Ectodermal cell (in vitro differentiated cells): Measurements from ENCODE around the gene DHCR24.
"Not testable (repeated sequence)": the region's sequence is repeated elsewhere in the genome, so short reads cannot be mapped to it uniquely, and the experiment has no call there.

Experiments
- H3K27ac ChIP-seq: 2 replicates; pipeline ENCODE4 v1.7.0; 2013; ENCODE audit warnings: mild to moderate bottlenecking, low read depth, low read length; ENCODE audit not compliant: insufficient read depth, poor library complexity, severe bottlenecking
- H3K27me3 ChIP-seq: 2 replicates; pipeline ENCODE4 v1.7.0; 2013; ENCODE audit warnings: mild to moderate bottlenecking, low read length; ENCODE audit not compliant: insufficient read depth, control insufficient read depth, poor library complexity, severe bottlenecking
- H3K36me3 ChIP-seq: one replicate; pipeline ENCODE4 v1.7.0; 2013; ENCODE audit warnings: low read length; ENCODE audit not compliant: control insufficient read depth, insufficient read depth
- H3K4me1 ChIP-seq: one replicate; pipeline ENCODE4 v1.7.0; 2013; ENCODE audit warnings: low read length; ENCODE audit not compliant: control insufficient read depth, insufficient read depth
- H3K4me3 ChIP-seq: 2 replicates; pipeline ENCODE4 v1.7.0; 2013; ENCODE audit warnings: low read depth, low read length, control low read depth; ENCODE audit not compliant: insufficient read depth
- H3K9me3 ChIP-seq: 2 replicates; pipeline ENCODE4 v1.7.0; 2013; ENCODE audit warnings: mild to moderate bottlenecking, low read length, moderate library complexity; ENCODE audit not compliant: control insufficient read depth
- WGBS, 2 experiments: methylation state at CpG; one replicate each; pipeline ENCODE4 v1.1.7; 2013; ENCODE audit warnings: missing lambda C conversion rate in 2 of 2; 5-methylcytosine and 5-hydroxymethylcytosine counted together

DHCR24 gene

GRCh38 chr1:54922921-54923421 lies 36.0 kb upstream of the DHCR24 start:
- peaks cover 5% of the 10 kb centered on the region for H3K4me1 ChIP-seq
- no peaks in the 10 kb centered on the region for H3K9me3 ChIP-seq
- 90 to 91% methylated on average over 2 of the region's 2 CpGs for WGBS, 2 experiments
- no peak overlapping the region for H3K27ac ChIP-seq
- no peak overlapping the region for H3K4me3 ChIP-seq
- no peaks in the 10 kb centered on the region for H3K36me3 ChIP-seq
- H3K27me3 ChIP-seq, result no peaks in the 10 kb centered on the region

- WGBS, 2 experiments, result 89 to 94% methylated on average over 2 to 4 of the region's 4 CpGs
- H3K9me3 ChIP-seq, result no peaks in the 10 kb centered on the region
- H3K27me3 ChIP-seq, result no peaks in the 10 kb centered on the region
- H3K27ac ChIP-seq, result no peak overlapping the region
- no peaks in the 10 kb centered on the region for H3K36me3 ChIP-seq
- peaks cover 2% of the 10 kb centered on the region for H3K4me1 ChIP-seq
- H3K4me3 ChIP-seq, result no peak overlapping the region
Measured at GRCh38 chr1:54922040-54922761, 35.2 kb upstream of the DHCR24 start.

DNA sequence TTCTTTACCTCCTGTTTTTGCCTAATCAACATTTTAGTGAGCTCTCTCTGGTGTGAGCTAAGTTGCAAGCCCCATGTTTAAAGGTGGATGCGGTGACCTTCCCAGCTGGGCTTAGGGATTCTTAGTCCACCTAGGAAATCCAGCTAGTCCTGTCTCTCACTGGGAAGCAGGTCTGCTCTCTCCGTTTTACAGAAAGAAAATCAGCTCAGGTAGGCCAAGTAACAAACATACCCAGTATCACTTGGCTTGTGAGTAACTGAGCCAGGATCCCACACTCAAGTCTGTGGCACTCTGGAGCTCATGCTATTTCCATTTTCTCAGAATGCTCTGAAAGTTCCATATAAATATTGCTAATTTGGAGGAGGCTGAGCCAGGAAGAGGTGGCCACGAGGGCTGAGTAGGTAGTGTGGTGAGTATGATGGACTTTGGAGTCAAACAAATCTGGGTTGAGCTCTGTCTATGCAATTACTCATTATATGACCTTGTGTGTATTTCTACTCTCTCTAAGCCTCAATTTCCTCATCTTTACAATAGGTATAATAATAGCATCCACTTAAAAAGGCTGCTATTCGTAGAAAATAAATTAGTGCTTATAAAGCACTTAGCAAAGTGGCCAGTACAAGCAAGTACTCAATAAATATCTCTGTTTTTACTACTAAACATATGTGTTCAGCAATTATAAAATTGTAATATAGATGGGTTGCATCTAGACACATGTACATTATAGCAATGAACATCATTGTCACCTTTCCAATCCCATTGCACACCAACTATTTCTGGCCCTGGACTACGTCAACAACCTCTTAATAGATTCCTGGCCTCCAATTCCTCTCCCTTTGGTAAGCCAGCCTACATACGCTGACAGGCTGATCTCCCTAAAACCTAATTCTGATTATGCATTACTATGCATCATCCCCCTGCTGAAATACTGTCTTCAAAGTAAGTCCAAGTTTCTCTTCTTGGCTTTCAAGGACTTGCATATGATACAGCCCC lies 32.7 kb upstream of the DHCR24 start:
- H3K36me3 ChIP-seq, result no peaks in the 10 kb centered on the region
- 91 to 93% methylated on average over 5 of the region's 6 CpGs for WGBS, 2 experiments
- H3K27me3 ChIP-seq, result no peaks in the 10 kb centered on the region
- H3K4me3 ChIP-seq, result no peak overlapping the region
- no peaks in the 10 kb centered on the region for H3K4me1 ChIP-seq
- no peak overlapping the region for H3K27ac ChIP-seq
- H3K9me3 ChIP-seq, result no peaks in the 10 kb centered on the region

- H3K27me3 ChIP-seq, H3K27ac ChIP-seq, H3K36me3 ChIP-seq, H3K9me3 ChIP-seq, H3K4me1 ChIP-seq, H3K4me3 ChIP-seq: not testable (repeated sequence)
- WGBS, 2 experiments, result 94 to 96% methylated on average over 14 of the region's 14 CpGs
Measured at GRCh38 chr1:54911076-54911475, 24.1 kb upstream of the DHCR24 start.

DNA sequence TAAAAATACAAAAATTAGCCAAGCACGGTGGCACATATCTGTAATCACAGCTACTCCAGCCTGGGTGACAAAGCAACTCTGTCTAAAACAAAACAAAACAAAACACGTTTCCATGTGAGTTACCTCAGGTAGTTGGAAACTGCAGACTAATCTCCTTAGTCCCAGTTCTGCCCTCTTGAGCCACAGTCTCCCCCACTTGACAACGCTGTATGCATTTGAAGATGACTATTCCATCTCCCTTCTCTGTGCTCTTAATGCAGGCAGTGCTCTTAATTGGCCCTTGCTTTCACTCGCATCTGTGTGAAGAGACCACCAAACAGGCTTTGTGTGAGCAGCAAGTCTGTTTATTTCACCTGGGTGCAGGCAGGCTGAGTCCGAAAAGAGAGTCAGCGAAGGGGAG lies 19.6 kb upstream of the DHCR24 start:
- Histone ChIP-seq H3K36me3 (no peaks in the 10 kb centered on the region), H3K27me3 (no peaks in the 10 kb centered on the region), H3K4me3 (no peak overlapping the region), H3K27ac (no peak overlapping the region), H3K9me3 (no peaks in the 10 kb centered on the region), H3K4me1 (no peaks in the 10 kb centered on the region)
- WGBS, 2 experiments, result 80 to 86% methylated on average over 6 of the region's 6 CpGs

- Histone ChIP-seq H3K36me3 (no peaks in the 10 kb centered on the region), H3K4me1 (no peaks in the 10 kb centered on the region), H3K27ac (no peak overlapping the region), H3K4me3 (no peak overlapping the region), H3K9me3 (no peaks in the 10 kb centered on the region), H3K27me3 (no peaks in the 10 kb centered on the region)
- WGBS, 2 experiments, result 56 to 64% methylated on average over 2 of the region's 2 CpGs
Measured at GRCh38 chr1:54904476-54905048, 17.6 kb upstream of the DHCR24 start.

DNA sequence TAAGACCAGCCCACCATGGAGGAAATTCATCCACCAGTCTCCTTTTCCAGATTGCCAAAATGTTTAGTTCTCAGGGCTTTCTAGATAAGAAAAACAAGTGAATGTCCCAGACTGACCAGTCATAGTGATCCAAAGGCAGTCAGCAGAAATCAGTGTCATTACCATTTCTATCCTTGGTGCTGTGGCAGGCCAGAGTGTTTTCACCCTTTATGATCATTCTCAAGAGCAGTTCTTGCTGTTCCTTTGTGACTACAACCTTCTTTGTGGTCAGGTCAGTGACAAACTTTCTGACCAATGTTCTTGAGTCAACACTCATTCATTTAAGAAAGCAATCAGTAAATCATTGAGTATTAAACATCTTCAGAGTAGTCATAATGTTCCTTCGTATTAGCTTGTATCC lies 7.3 kb upstream of the DHCR24 start:
- 100% methylated on average over 1 of the region's 1 CpG for WGBS, 2 experiments
- Histone ChIP-seq H3K27me3 (no peaks in the 10 kb centered on the region), H3K4me3 (no peak overlapping the region), H3K27ac (no peak overlapping the region), H3K36me3 (no peaks in the 10 kb centered on the region), H3K4me1 (no peaks in the 10 kb centered on the region), H3K9me3 (no peaks in the 10 kb centered on the region)

- Histone ChIP-seq H3K27me3 (no peaks in the 10 kb centered on the region), H3K36me3 (no peaks in the 10 kb centered on the region), H3K4me3 (no peak overlapping the region), H3K27ac (no peak overlapping the region), H3K9me3 (no peaks in the 10 kb centered on the region), H3K4me1 (peaks cover 6% of the 10 kb centered on the region)
- no CpG with 5 or more reads among the region's 1 CpG for WGBS, 2 experiments
Measured at GRCh38 chr1:54892586-54892985, 5.6 kb upstream of the DHCR24 start.

DNA sequence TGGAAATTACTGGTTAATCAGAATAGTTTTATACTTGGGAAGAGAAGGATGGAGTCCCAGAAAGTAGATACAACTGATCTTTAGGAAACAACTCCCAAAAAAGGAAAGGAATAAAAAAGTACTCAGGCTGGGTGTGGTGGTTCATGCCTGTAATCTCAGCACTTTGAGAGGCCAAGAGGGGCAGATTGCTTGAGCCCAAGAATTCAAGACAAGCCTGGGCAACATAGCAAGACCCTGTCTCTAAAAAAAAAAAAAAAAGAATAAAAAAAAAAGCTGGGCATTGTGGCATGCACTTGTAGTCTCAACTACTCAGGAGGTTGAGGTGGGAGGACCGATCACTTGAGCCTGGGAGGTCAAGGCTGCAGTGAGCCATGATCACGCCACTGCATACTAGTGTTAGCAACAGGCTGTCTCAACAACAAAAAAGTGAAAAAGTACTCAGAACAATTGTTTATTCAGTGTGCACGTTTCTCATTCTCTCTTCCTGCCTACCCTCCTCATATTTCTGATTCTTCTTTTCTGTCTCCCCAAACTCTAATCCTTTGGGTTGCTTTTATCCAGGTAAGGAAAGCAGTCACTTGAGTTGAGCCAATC lies 2.2 kb upstream of the DHCR24 start:
- Histone ChIP-seq H3K27me3 (no peaks in the 10 kb centered on the region), H3K9me3 (no peaks in the 10 kb centered on the region), H3K27ac (no peak overlapping the region), H3K4me3 (no peak overlapping the region), H3K36me3 (no peaks in the 10 kb centered on the region), H3K4me1 (peaks cover 28% of the 10 kb centered on the region)
- 83 to 88% methylated on average over 3 of the region's 3 CpGs for WGBS, 2 experiments
